GM19035 (cell line): ENCODE data around the gene VRK2.
"Not testable (repeated sequence)": the region's sequence is repeated elsewhere in the genome, so short reads cannot be mapped to it uniquely, and the experiment has no call there.

Source experiments
- ATAC-seq: cut with Tn5 transposase; IDR thresholded peaks from one replicate; pipeline ENCODE4 v1.9.1; 2021; ENCODE audit not compliant: unreplicated experiment

Gene VRK2

GRCh38 chr2:58157754-58158153, 111.1 kb downstream of the VRK2 start:
- no peak for ATAC-seq

GRCh38 chr2:58158481-58158880, 111.9 kb downstream of the VRK2 start:
- no peak for ATAC-seq

- no peak for ATAC-seq
Measured at GRCh38 chr2:58163913-58164312, 117.3 kb downstream of the VRK2 start.

- not testable (repeated sequence) for ATAC-seq
Measured at GRCh38 chr2:58168130-58168529, 121.5 kb downstream of the VRK2 start.

GRCh38 chr2:58169845-58170244, 123.2 kb downstream of the VRK2 start:
- not testable (repeated sequence) for ATAC-seq

- not testable (repeated sequence) for ATAC-seq
Measured at GRCh38 chr2:58170334-58170933, 123.8 kb downstream of the VRK2 start.

- ATAC-seq, result not testable (repeated sequence)
Measured at GRCh38 chr2:58171831-58172230, 125.2 kb downstream of the VRK2 start.

GRCh38 chr2:58177187-58177586, 130.6 kb downstream of the VRK2 start:
- ATAC-seq, result not testable (repeated sequence)

GRCh38 chr2:58180175-58180574, 133.6 kb downstream of the VRK2 start:
- not testable (repeated sequence) for ATAC-seq

GRCh38 chr2:58180635-58181034, 134.0 kb downstream of the VRK2 start:
- no peak for ATAC-seq

- no peak for ATAC-seq
Measured at GRCh38 chr2:58182527-58182926, 135.9 kb downstream of the VRK2 start.

- no peak for ATAC-seq
Measured at GRCh38 chr2:58186501-58186900, 139.9 kb downstream of the VRK2 start.

- ATAC-seq, result not testable (repeated sequence)
Measured at GRCh38 chr2:58187022-58187421, 140.4 kb downstream of the VRK2 start.

GRCh38 chr2:58194458-58194857, 147.9 kb downstream of the VRK2 start:
- ATAC-seq, result no peak

- ATAC-seq, result no peak
Measured at GRCh38 chr2:58195662-58196061, 149.1 kb downstream of the VRK2 start.

- ATAC-seq, result no peak
Measured at GRCh38 chr2:58197894-58198293, 151.3 kb downstream of the VRK2 start.

- no peak for ATAC-seq
Measured at GRCh38 chr2:58202404-58202803, 155.8 kb downstream of the VRK2 start.

GRCh38 chr2:58203018-58203417, 156.4 kb downstream of the VRK2 start:
- no peak for ATAC-seq

GRCh38 chr2:58204195-58204959, 157.8 kb downstream of the VRK2 start:
- no peak for ATAC-seq

- no peak for ATAC-seq
Measured at GRCh38 chr2:58206785-58207184, 160.2 kb downstream of the VRK2 start.

- ATAC-seq, result no peak
Measured at GRCh38 chr2:58207189-58207588, 160.6 kb downstream of the VRK2 start.
